ENCODE measurements around the gene ADAMTS17.
A peak's percentile ranks its signal among the peaks of the same experiment; 100 is the strongest.

The ADAMTS17 gene

GRCh38 chr15:100373942-100374341, 32.2 kb upstream of the ADAMTS17 start:
- H3K36me3 ChIP-seq, result no peaks in the 10 kb centered on the region
- peak; percentile 21 for DNase-seq
- H3K9me3 ChIP-seq (ENCODE audit: severe bottlenecking), result no peaks in the 10 kb centered on the region
- H3K27ac ChIP-seq, result no peak overlapping the region
- H3K27me3 ChIP-seq (ENCODE audit: insufficient read depth, low read depth, severe bottlenecking), result peaks cover 4% of the 10 kb centered on the region
- H3K4me3 ChIP-seq (ENCODE audit: low read depth, low read length), result peak overlapping the region; percentile 47
- TF ChIP-seq CTCF (IDR thresholded peaks at IDR 0.05; ENCODE audit: low read depth, low read length), result no peak

- peaks cover 4% of the 10 kb centered on the region for H3K27me3 ChIP-seq (ENCODE audit: insufficient read depth, low read depth, severe bottlenecking)
- no peak overlapping the region for H3K27ac ChIP-seq
- peak; percentile 22 for DNase-seq
- H3K9me3 ChIP-seq (ENCODE audit: severe bottlenecking), result no peaks in the 10 kb centered on the region
- H3K36me3 ChIP-seq, result no peaks in the 10 kb centered on the region
- no peak for TF ChIP-seq CTCF (IDR thresholded peaks at IDR 0.05; ENCODE audit: low read depth, low read length)
- H3K4me3 ChIP-seq (ENCODE audit: low read depth, low read length), result peak overlapping the region; percentile 47
These were observed 31.5 kb upstream of the ADAMTS17 start for GRCh38 chr15:100373120-100373896.

- peak overlapping the region; percentile 47; the same call in 1 of the 2 replicates for H3K4me3 ChIP-seq (ENCODE audit: low read depth, low read length)
- H3K9me3 ChIP-seq (ENCODE audit: severe bottlenecking), result no peaks in the 10 kb centered on the region
- no peak for DNase-seq
- no peak for TF ChIP-seq CTCF (IDR thresholded peaks at IDR 0.05; ENCODE audit: low read depth, low read length)
- H3K27ac ChIP-seq, result no peak overlapping the region
- H3K36me3 ChIP-seq, result no peaks in the 10 kb centered on the region
- peaks cover 4% of the 10 kb centered on the region for H3K27me3 ChIP-seq (ENCODE audit: insufficient read depth, low read depth, severe bottlenecking)
These were observed 31.0 kb upstream of the ADAMTS17 start for GRCh38 chr15:100372739-100373119.

- Histone ChIP-seq H3K27ac (no peak overlapping the region), H3K9me3 (ENCODE audit: severe bottlenecking) (no peaks in the 10 kb centered on the region), H3K27me3 (ENCODE audit: insufficient read depth, low read depth, severe bottlenecking) (peaks cover 5% of the 10 kb centered on the region), H3K4me3 (ENCODE audit: low read depth, low read length) (no peak overlapping the region), H3K36me3 (no peaks in the 10 kb centered on the region)
- no peak for DNase-seq
- TF ChIP-seq CTCF (IDR thresholded peaks at IDR 0.05; ENCODE audit: low read depth, low read length), result no peak
These were observed 13.6 kb upstream of the ADAMTS17 start for GRCh38 chr15:100355342-100355741.

GRCh38 chr15:100353449-100353848, 11.7 kb upstream of the ADAMTS17 start:
- Histone ChIP-seq H3K36me3 (no peaks in the 10 kb centered on the region), H3K9me3 (ENCODE audit: severe bottlenecking) (no peaks in the 10 kb centered on the region), H3K27me3 (ENCODE audit: insufficient read depth, low read depth, severe bottlenecking) (peaks cover 5% of the 10 kb centered on the region), H3K27ac (no peak overlapping the region), H3K4me3 (ENCODE audit: low read depth, low read length) (no peak overlapping the region)
- DNase-seq, result no peak
- TF ChIP-seq CTCF (IDR thresholded peaks at IDR 0.05; ENCODE audit: low read depth, low read length), result no peak
